GM18498 (cell line): Measurements from ENCODE around the gene CNTNAP4.

Experiments
- ATAC-seq: cut with Tn5 transposase; IDR thresholded peaks from one replicate; pipeline ENCODE4 v1.9.1; 2021; ENCODE audit warnings: mild to moderate bottlenecking, moderate library complexity; ENCODE audit not compliant: unreplicated experiment

The CNTNAP4 gene

GRCh38 chr16:76574651-76575050 lies 297.4 kb downstream of the CNTNAP4 start:
- no peak for ATAC-seq

DNA sequence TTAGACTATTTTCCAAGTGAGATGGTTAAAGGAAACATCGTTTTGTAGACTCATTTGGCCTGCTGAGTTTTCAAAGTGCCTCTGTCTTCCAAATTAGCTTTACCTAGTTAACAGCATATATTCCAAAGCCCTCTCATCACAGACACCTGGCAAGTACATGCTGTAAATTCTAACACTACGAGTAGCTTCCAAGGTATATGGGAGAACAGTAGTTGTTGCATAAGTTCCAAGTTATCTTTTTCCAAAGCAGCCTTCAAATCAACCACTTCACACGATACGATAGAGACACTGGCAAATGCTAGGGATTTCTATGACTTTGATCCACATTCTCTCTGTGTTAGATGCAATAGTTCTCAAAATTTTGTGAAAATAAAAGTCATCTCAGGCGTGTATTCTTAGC lies 299.3 kb downstream of the CNTNAP4 start:
- ATAC-seq, result peak; percentile 5

DNA sequence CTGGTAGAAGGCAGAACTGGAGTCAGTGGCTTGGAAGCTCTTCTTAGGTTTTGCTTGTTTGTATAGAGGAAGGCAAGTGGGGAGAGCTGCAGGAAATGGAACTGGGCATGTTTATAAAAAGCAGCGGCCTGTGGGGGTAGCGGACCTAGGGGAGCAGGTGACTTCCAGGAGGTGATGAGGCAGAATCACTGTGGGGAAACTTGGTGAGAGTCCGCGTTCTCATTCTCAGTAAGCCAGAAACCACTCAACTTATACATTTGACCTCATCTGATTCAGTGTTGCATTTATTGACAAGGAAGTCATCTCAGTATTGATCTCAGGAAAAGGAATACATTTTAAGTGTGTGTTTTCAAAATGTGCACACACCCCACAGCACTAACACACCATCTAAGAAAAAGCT lies 299.8 kb downstream of the CNTNAP4 start:
- peak; percentile 83 for ATAC-seq

DNA sequence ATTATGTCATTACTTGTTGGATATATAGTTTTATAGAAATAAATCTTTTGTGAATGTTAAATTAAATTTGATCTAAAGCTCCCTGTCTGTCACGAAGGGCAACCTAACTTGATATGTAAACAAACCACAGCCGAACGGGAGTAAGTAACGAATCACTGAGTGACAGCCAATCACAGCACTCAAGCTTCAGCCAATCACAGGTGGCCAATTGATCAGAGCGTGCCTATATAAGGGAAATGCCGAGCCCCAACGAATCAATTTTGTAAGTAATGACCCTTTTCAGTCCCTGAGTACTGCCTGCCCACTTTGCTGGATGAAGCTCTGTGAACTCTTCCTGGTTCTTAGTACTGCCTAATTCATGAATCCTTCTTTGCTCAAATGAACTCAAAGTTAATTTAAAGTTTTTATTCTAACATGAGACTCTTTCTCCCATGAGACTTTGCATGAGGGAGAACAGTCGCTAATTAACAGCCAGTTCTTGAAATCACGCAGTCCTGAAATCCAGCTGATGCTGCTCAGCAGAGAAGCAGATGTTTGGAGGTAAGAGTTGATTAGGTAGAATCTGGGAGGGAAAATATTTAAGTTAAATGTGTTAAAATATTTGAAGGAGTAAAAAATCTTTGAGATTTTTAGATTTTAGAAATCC lies 302.2 kb downstream of the CNTNAP4 start:
- no peak for ATAC-seq

GRCh38 chr16:76583466-76583865 lies 306.3 kb downstream of the CNTNAP4 start:
- no peak for ATAC-seq

DNA sequence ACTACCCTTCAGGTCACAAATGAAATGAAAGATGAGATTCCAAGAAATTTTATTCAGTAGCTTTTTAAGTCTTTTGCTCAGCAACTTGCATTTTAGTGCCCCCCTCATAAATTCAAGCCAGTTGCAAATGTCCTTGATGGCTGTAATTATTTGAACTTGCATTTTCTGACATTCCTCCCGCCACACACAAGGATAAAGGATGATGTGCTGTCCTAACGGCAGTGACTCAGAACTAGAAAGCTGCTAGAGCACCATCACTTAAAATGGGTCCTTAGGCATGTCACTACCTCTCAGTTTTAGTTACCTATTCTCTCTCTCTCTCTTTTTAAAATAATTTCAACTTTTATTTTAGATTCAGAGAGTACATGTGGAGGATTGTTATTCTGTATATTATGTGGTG lies 306.7 kb downstream of the CNTNAP4 start:
- ATAC-seq, result no peak

DNA sequence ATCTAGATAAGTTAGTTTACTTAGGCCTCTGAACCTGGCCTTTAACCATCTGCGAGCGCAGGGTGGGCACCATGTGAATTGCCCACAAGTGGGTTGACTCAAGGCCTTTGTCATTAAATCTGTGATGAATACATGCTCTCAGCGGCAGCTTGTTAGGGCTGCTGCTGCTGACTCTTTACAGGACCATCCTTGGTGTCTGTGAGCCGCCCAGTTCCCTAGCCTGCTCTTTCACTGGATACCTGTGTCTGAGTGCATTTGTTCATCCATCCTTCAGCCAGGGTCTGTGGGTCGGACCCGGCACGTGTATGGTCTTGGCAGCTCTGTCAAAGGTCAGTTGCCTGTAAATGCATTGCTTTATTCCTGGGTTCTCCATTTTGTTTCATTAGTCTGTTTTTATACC lies 321.3 kb downstream of the CNTNAP4 start:
- ATAC-seq, result no peak

- no peak for ATAC-seq
Measured at GRCh38 chr16:76607317-76607716, 330.1 kb downstream of the CNTNAP4 start.
